CD4-positive, alpha-beta T cell (primary cell): ENCODE measurements around the gene AKAP8L. TPM values are rescaled to one million over a fixed set of nuclear protein-coding genes. Genes with fewer than 3 reads are reported as not detected.

ENCODE experiments used
- ATAC-seq: fragments of 200-7000 bp; cut with Tn5 transposase; one replicate; pipeline ENCODE4 v1.10.0; 2022; ENCODE audit warnings: mild to moderate bottlenecking; ENCODE audit not compliant: poor library complexity
- CTCF ChIA-PET: fragments of 350-600 bp; sonication (Branson Sonifier 250); formaldehyde crosslinking; loops from one replicate; lab custom pipeline; 2021; ENCODE audit warnings: antibody characterized with exemption, inconsistent platforms; lab: Charles Lee
- POLR2A ChIA-PET: fragments of 350-600 bp; sonication (Branson Sonifier 250); formaldehyde crosslinking; loops from one replicate; lab custom pipeline; 2021; ENCODE audit warnings: antibody characterized with exemption, inconsistent platforms; lab: Charles Lee
- DNase-seq, 14 experiments: peaks; one replicate each; pipeline ENCODE4 v3.0.0-alpha.2; 2013 to 2020; ENCODE audit warnings: mixed read lengths in 2 of 14
- H3K27ac ChIP-seq, 2 donors: one replicate each; pipeline versions ENCODE4 v1.5.1 to v1.7.0; 2013; ENCODE audit warnings: low read length in 2 of 2, low read depth in 1 of 2, mild to moderate bottlenecking in 1 of 2
- H3K27me3 ChIP-seq, 2 experiments: 1 replicate in 1 of 2; 2 replicates in 1 of 2; pipeline versions ENCODE4 v1.6.1 to v1.7.0; 2013; ENCODE audit warnings: low read length in 2 of 2, control low read depth in 1 of 2, mild to moderate bottlenecking in 1 of 2, moderate library complexity in 1 of 2; ENCODE audit not compliant: insufficient read depth in 2 of 2, control insufficient read depth in 1 of 2
- H3K36me3 ChIP-seq: one replicate; pipeline ENCODE4 v1.6.1; 2013; ENCODE audit warnings: low read length, control low read depth; ENCODE audit not compliant: insufficient read depth
- H3K4me1 ChIP-seq: one replicate; pipeline ENCODE4 v1.6.1; 2013; ENCODE audit warnings: low read length, control low read depth; ENCODE audit not compliant: insufficient read depth
- H3K4me3 ChIP-seq: one replicate; pipeline ENCODE4 v1.5.1; 2013; ENCODE audit warnings: mild to moderate bottlenecking, low read length, moderate library complexity
- H3K9me3 ChIP-seq, 2 experiments: 1 replicate in 1 of 2; 2 replicates in 1 of 2; pipeline versions ENCODE4 v1.6.1 to v1.7.0; 2013; ENCODE audit warnings: low read length in 2 of 2, mild to moderate bottlenecking in 2 of 2, control low read depth in 1 of 2, moderate library complexity in 1 of 2; ENCODE audit not compliant: control insufficient read depth in 1 of 2, insufficient read depth in 1 of 2
- H3K27ac Mint-ChIP-seq: one replicate; pipeline ENCODE4 v1.8.0; 2020; ENCODE audit warnings: mixed read lengths
- H3K27me3 Mint-ChIP-seq: one replicate; pipeline ENCODE4 v1.8.0; 2021; ENCODE audit warnings: mixed read lengths
- H3K36me3 Mint-ChIP-seq: one replicate; pipeline ENCODE4 v1.8.0; 2021; ENCODE audit warnings: low read depth, mixed read lengths
- H3K4me1 Mint-ChIP-seq: one replicate; pipeline ENCODE4 v1.8.0; 2021; ENCODE audit warnings: low read depth, mixed read lengths
- H3K4me3 Mint-ChIP-seq: one replicate; pipeline ENCODE4 v1.8.0; 2020; ENCODE audit warnings: mild to moderate bottlenecking, mixed read lengths
- H3K9me3 Mint-ChIP-seq: one replicate; pipeline ENCODE4 v1.8.0; 2020; ENCODE audit warnings: mixed read lengths
- intact Hi-C, 2 experiments: fragments of 100-400 bp; cut with DNase I in 1 of 2; cut with micrococcal nuclease in 1 of 2; formaldehyde crosslinking; loops; one replicate each; pipeline versions ENCODE4 v1.15.1 to v1.9.0; 2023 to 2025; cut with DNase I, micrococcal nuclease
- total RNA-seq, 174 experiments: library from RNA in 2 of 174; stranded (reverse) in 2 of 174; gene quantifications; one replicate each; pipeline ENCODE4 v1.2.3 and lab custom pipeline; 2021 to 2026
- TF ChIP-seq, protein P1 (sequence below): fragments of 200-600 bp; IDR thresholded peaks from one replicate; pipeline ENCODE4 v1.8.0; 2022; ENCODE audit warnings: antibody characterized with exemption, mild to moderate bottlenecking

The AKAP8L gene
- total RNA-seq, 2 experiments from 2014 or later: 157 to 162 TPM

- TF ChIP-seq, protein P1, sequence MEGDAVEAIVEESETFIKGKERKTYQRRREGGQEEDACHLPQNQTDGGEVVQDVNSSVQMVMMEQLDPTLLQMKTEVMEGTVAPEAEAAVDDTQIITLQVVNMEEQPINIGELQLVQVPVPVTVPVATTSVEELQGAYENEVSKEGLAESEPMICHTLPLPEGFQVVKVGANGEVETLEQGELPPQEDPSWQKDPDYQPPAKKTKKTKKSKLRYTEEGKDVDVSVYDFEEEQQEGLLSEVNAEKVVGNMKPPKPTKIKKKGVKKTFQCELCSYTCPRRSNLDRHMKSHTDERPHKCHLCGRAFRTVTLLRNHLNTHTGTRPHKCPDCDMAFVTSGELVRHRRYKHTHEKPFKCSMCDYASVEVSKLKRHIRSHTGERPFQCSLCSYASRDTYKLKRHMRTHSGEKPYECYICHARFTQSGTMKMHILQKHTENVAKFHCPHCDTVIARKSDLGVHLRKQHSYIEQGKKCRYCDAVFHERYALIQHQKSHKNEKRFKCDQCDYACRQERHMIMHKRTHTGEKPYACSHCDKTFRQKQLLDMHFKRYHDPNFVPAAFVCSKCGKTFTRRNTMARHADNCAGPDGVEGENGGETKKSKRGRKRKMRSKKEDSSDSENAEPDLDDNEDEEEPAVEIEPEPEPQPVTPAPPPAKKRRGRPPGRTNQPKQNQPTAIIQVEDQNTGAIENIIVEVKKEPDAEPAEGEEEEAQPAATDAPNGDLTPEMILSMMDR: no peak
- no peaks in the 10 kb centered on the region for H3K9me3 Mint-ChIP-seq
- no peaks in the 10 kb centered on the region for H3K27me3 Mint-ChIP-seq
- no peak overlapping the region for H3K27ac ChIP-seq
- no peak overlapping the region for H3K4me3 ChIP-seq
- no peak for ATAC-seq
- H3K4me3 Mint-ChIP-seq: no peak overlapping the region
- peaks cover 71% of the 10 kb centered on the region for H3K36me3 Mint-ChIP-seq
- CTCF ChIA-PET: no interaction called here
- no peak overlapping the region for H3K27ac Mint-ChIP-seq
- H3K4me1 Mint-ChIP-seq: peaks cover 20% of the 10 kb centered on the region
- H3K9me3 ChIP-seq: no peaks in the 10 kb centered on the region
- POLR2A ChIA-PET: no interaction called here
- intact Hi-C loops: no loop called here
- H3K27me3 ChIP-seq: no peaks in the 10 kb centered on the region
- DNase-seq: peak in 1 of 14 experiments; percentile 28
- peaks cover 33% of the 10 kb centered on the region for H3K4me1 ChIP-seq
- peaks cover 82% of the 10 kb centered on the region for H3K36me3 ChIP-seq
Measured at GRCh38 chr19:15372891-15373301, 45.9 kb downstream of the AKAP8L start.

- DNase-seq: no peak
- intact Hi-C loops: no loop called here
- TF ChIP-seq, protein P1: no peak
- H3K4me3 ChIP-seq: no peak overlapping the region
- Mint-ChIP-seq H3K4me1 (peaks cover 16% of the 10 kb centered on the region), H3K27me3 (no peaks in the 10 kb centered on the region), H3K27ac (no peak overlapping the region), H3K9me3 (no peaks in the 10 kb centered on the region), H3K4me3 (no peak overlapping the region), H3K36me3 (peaks cover 75% of the 10 kb centered on the region)
- ChIA-PET CTCF (no interaction called here), POLR2A (no interaction called here)
- no peaks in the 10 kb centered on the region for H3K9me3 ChIP-seq
- ATAC-seq: no peak
- H3K27ac ChIP-seq: no peak overlapping the region
- H3K4me1 ChIP-seq: peaks cover 29% of the 10 kb centered on the region
- H3K27me3 ChIP-seq: no peaks in the 10 kb centered on the region
- H3K36me3 ChIP-seq: peaks cover 86% of the 10 kb centered on the region
Measured at GRCh38 chr19:15372470-15372869, 46.3 kb downstream of the AKAP8L start.

DNA sequence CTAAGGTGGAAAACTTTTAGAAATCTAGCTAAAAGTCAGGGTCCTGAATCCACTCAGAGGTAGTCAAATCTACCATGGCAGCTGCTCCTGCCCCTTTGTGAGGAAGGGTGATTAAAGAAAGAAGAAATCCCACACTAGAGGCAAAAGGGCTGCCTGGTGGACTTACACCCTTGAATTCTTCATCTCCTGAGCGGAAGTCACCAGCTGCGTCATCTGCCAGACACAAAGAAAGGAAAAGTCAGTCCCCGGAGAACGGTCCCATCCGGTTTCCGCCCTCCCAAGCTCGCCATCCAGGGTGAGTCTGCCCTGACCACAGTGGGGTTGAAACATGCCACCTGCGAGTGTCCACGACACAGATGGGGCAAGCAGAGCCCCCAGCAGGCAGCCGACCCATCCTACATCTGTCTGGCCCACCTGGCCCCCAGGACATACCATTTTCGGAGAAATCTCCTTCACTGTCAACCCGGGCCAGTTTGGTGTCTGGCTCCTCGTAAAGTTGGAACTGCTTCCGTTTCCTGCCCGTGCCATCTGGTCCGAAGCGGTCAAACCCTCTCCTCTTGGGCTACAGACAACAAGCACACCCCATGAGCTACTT, 46.9 kb downstream of the AKAP8L start:
- no peaks in the 10 kb centered on the region for H3K27me3 ChIP-seq
- H3K9me3 ChIP-seq: no peaks in the 10 kb centered on the region
- no peak overlapping the region for H3K4me3 Mint-ChIP-seq
- intact Hi-C loops: no loop called here
- H3K36me3 ChIP-seq: peaks cover 92% of the 10 kb centered on the region
- CTCF ChIA-PET: no interaction called here
- H3K27ac Mint-ChIP-seq: no peak overlapping the region
- DNase-seq (no peak), ATAC-seq (no peak)
- no peaks in the 10 kb centered on the region for H3K27me3 Mint-ChIP-seq
- no peak overlapping the region for H3K27ac ChIP-seq
- TF ChIP-seq, protein P1: no peak
- H3K9me3 Mint-ChIP-seq: no peaks in the 10 kb centered on the region
- peaks cover 81% of the 10 kb centered on the region for H3K36me3 Mint-ChIP-seq
- H3K4me3 ChIP-seq: no peak overlapping the region
- peaks cover 10% of the 10 kb centered on the region for H3K4me1 Mint-ChIP-seq
- H3K4me1 ChIP-seq: peaks cover 23% of the 10 kb centered on the region
- POLR2A ChIA-PET: interaction anchor here (1.0 kb wide), 1 partner anchor 7 kb away, joined by 4 read pairs; the partner anchor contains the start of gene AKAP8
